HepG2 (cell line): ENCODE measurements around the gene SRCIN1. TPM values are rescaled to one million over a fixed set of nuclear protein-coding genes. Genes with fewer than 3 reads are reported as not detected.
A peak's percentile ranks its signal among the peaks of the same experiment; 100 is the strongest.

Experiments used
- ADNP ChIP-seq: sonication (generic); formaldehyde crosslinking; IDR thresholded peaks from 2 replicates; pipeline ENCODE4 v1.4.0; 2020; ENCODE audit warnings: missing genetic modification reagents
- CSRNP2 ChIP-seq: sonication (generic); formaldehyde crosslinking; conservative IDR thresholded peaks from 2 replicates; pipeline ENCODE4 v1.8.0; 2022; ENCODE audit warnings: low read depth, missing genetic modification reagents
- ETV6 ChIP-seq: sonication (generic); formaldehyde crosslinking; conservative IDR thresholded peaks from 2 replicates; pipeline ENCODE4 v1.4.0; 2020; ENCODE audit warnings: missing genetic modification reagents
- FOSL2 ChIP-seq: sonication (generic); formaldehyde crosslinking; IDR thresholded peaks from 2 replicates; pipeline ENCODE4 v1.4.0; 2020; ENCODE audit warnings: missing genetic modification reagents
- HES4 ChIP-seq: sonication (generic); formaldehyde crosslinking; IDR thresholded peaks from 2 replicates; pipeline ENCODE4 v1.9.0; 2021; ENCODE audit warnings: mild to moderate bottlenecking, missing genetic modification reagents, borderline replicate concordance
- HNRNPL ChIP-seq: fragments of 200-400 bp; formaldehyde crosslinking; IDR thresholded peaks from 2 replicates; pipeline ENCODE4 v1.6.1; 2017; ENCODE audit warnings: mild to moderate bottlenecking, low read depth, low read length
- HNRNPLL ChIP-seq: fragments of 200-400 bp; formaldehyde crosslinking; IDR thresholded peaks from 2 replicates; pipeline ENCODE4 v1.6.1; 2017; ENCODE audit warnings: mild to moderate bottlenecking, low read depth, low read length; ENCODE audit not compliant: poor library complexity, severe bottlenecking
- HNRNPUL1 ChIP-seq: fragments of 200-400 bp; formaldehyde crosslinking; IDR thresholded peaks from 2 replicates; pipeline ENCODE4 v1.6.1; 2017; ENCODE audit warnings: low read depth, mild to moderate bottlenecking, low read length, moderate library complexity
- MLLT10 ChIP-seq: sonication (generic); formaldehyde crosslinking; IDR thresholded peaks from 2 replicates; pipeline ENCODE4 v1.4.0; 2020; ENCODE audit warnings: missing genetic modification reagents
- MLX ChIP-seq: IDR thresholded peaks from 2 replicates; pipeline ENCODE4 v1.6.1; 2016
- MXI1 ChIP-seq: IDR thresholded peaks from 3 replicates; pipeline ENCODE4 v1.6.1; 2012; ENCODE audit warnings: low read depth, low read length, inconsistent platforms, borderline replicate concordance
- MYNN ChIP-seq: sonication (generic); formaldehyde crosslinking; IDR thresholded peaks from 2 replicates; pipeline ENCODE4 v1.4.0; 2020; ENCODE audit warnings: mild to moderate bottlenecking, low read depth, missing genetic modification reagents
- PAF1 ChIP-seq: IDR thresholded peaks from 2 replicates; pipeline ENCODE4 v1.6.1; 2016; ENCODE audit warnings: missing genetic modification reagents, missing compliant biosample characterization
- PBX3 ChIP-seq: sonication (generic); formaldehyde crosslinking; IDR thresholded peaks from 2 replicates; pipeline ENCODE4 v1.8.1; 2023; ENCODE audit warnings: missing genetic modification reagents, inconsistent platforms, borderline replicate concordance
- POLR2G ChIP-seq: fragments of 200-400 bp; formaldehyde crosslinking; IDR thresholded peaks from 2 replicates; pipeline ENCODE4 v1.6.1; 2018; ENCODE audit warnings: mild to moderate bottlenecking, low read depth, low read length, moderate library complexity
- RBM39 ChIP-seq: fragments of 200-400 bp; formaldehyde crosslinking; IDR thresholded peaks from one replicate; pipeline ENCODE4 v1.6.1; 2018; ENCODE audit warnings: antibody characterized with exemption, mild to moderate bottlenecking, low read depth, low read length; ENCODE audit not compliant: poor library complexity, severe bottlenecking
- RNF2 ChIP-seq: fragments of 450-650 bp; conservative IDR thresholded peaks from 2 replicates; pipeline ENCODE4 v1.6.1; 2016; ENCODE audit warnings: low read depth
- SATB2 ChIP-seq: sonication (generic); formaldehyde crosslinking; IDR thresholded peaks from 2 replicates; pipeline ENCODE4 v1.5.0; 2020; ENCODE audit warnings: missing genetic modification reagents
- SRSF9 ChIP-seq: fragments of 200-400 bp; formaldehyde crosslinking; IDR thresholded peaks from 2 replicates; pipeline ENCODE4 v1.6.1; 2018; ENCODE audit warnings: borderline replicate concordance, mild to moderate bottlenecking, low read depth, low read length; ENCODE audit not compliant: insufficient read depth, poor library complexity, severe bottlenecking
- XRCC5 ChIP-seq: fragments of 200-400 bp; formaldehyde crosslinking; optimal IDR thresholded peaks from 2 replicates; pipeline ENCODE3; 2017; ENCODE audit warnings: mild to moderate bottlenecking, low read length
- ZKSCAN1 ChIP-seq: fragments of 150-350 bp; IDR thresholded peaks from 2 replicates; pipeline ENCODE4 v1.6.1; 2014; ENCODE audit warnings: low read length
- ZNF18 ChIP-seq: sonication (generic); formaldehyde crosslinking; IDR thresholded peaks from 2 replicates; pipeline ENCODE4 v1.8.0; 2022; ENCODE audit warnings: mild to moderate bottlenecking, missing genetic modification reagents; ENCODE audit not compliant: insufficient replicate concordance
- ZNF326 ChIP-seq: sonication (generic); formaldehyde crosslinking; IDR thresholded peaks from 2 replicates; pipeline ENCODE4 v1.4.0; 2020; ENCODE audit warnings: missing genetic modification reagents, borderline replicate concordance
- ZNF75D ChIP-seq: sonication (generic); formaldehyde crosslinking; IDR thresholded peaks from 2 replicates; pipeline ENCODE4 v1.8.1; 2023; ENCODE audit warnings: missing genetic modification reagents, mild to moderate bottlenecking, borderline replicate concordance
- ZNF841 ChIP-seq: sonication (generic); formaldehyde crosslinking; IDR thresholded peaks from 2 replicates; pipeline ENCODE4 v1.8.1; 2023; ENCODE audit warnings: missing genetic modification reagents, borderline replicate concordance
- ZZZ3 ChIP-seq: sonication (generic); formaldehyde crosslinking; IDR thresholded peaks from 2 replicates; pipeline ENCODE4 v1.4.0; 2020; ENCODE audit warnings: missing genetic modification reagents, mild to moderate bottlenecking, borderline replicate concordance
- polyA plus RNA-seq, 8 experiments: library from polyadenylated mRNA; depleted of rRNA in 3 of 8; stranded (reverse) in 7 of 8; unstranded in 1 of 8; fragments of >200 nt; fragmentation: Illumina TruSeq in 4 of 8; extraction: Trizol in 4 of 8; gene quantifications; 2 replicates each; pipeline versions ENCODE4 v1.2.1 to v1.2.3, GENCODE V29; 2011 to 2016; ENCODE audit warnings: low read depth in 4 of 8, missing spikeins in 1 of 8, mixed read lengths in 1 of 8; ENCODE audit not compliant: insufficient read depth in 1 of 8
- total RNA-seq, 5 experiments: library from RNA; depleted of rRNA; stranded (reverse); fragments of >200 nt; fragmentation: Illumina TruSeq; extraction: Trizol; gene quantifications; 2 replicates each; pipeline ENCODE4 v1.2.3, GENCODE V29; 2016; ENCODE audit warnings: low read depth in 1 of 5

SRCIN1 gene
- total and polyA plus RNA-seq, 2 of the 13 experiments (the other 11 are each of a cell fraction or from before 2014, with no cell fraction given) = 1.2 to 9.6 TPM

GRCh38 chr17:38620551-38621277, 15.0 kb upstream of the SRCIN1 start (continued):
- TF ChIP-seq ZNF18 = no peak
- TF ChIP-seq MYNN (CRISPR knock-in tag) = peak; percentile 87; the same call in 1 of the 2 replicates
- no peak for TF ChIP-seq PBX3 (CRISPR knock-in tag)
- TF ChIP-seq ZZZ3 (CRISPR knock-in tag) = no peak
- TF ChIP-seq RBM39 = no peak
- peak; percentile 93 for TF ChIP-seq MLX (CRISPR knock-in tag)
- no peak for TF ChIP-seq ZNF75D (CRISPR knock-in tag)
- TF ChIP-seq HNRNPUL1 = no peak
- no peak for TF ChIP-seq MLLT10 (CRISPR knock-in tag)
- no peak; the same call in 1 of the 2 replicates for TF ChIP-seq ADNP (CRISPR knock-in tag)
- TF ChIP-seq HNRNPL = peak; percentile 93
- TF ChIP-seq ZKSCAN1 = no peak
- no peak for TF ChIP-seq SATB2
- no peak for TF ChIP-seq PAF1 (CRISPR knock-in tag)
- TF ChIP-seq POLR2G = peak; percentile 65
- no peak for TF ChIP-seq HES4 (CRISPR knock-in tag)
- peak; percentile 84; the same call in 1 of the 2 replicates for TF ChIP-seq ETV6
- no peak for TF ChIP-seq ZNF326 (CRISPR knock-in tag)
- no peak for TF ChIP-seq ZNF841
- no peak for TF ChIP-seq RNF2
- peak; percentile 80; the same call in 1 of the 2 replicates for TF ChIP-seq FOSL2 (CRISPR knock-in tag)
- TF ChIP-seq SRSF9 = no peak
- TF ChIP-seq XRCC5 = peak; percentile 41
- TF ChIP-seq HNRNPLL = no peak
- TF ChIP-seq CSRNP2 = no peak
- TF ChIP-seq MXI1 = peak; percentile 57; the same call in 2 of the 3 replicates
